Sigmoid colon (tissue), 3 donors: ENCODE data around the gene FLT1.

ENCODE experiments used
- POLR2A ChIP-seq, 2 donors: fragments of 450-650 bp; IDR thresholded peaks; one replicate each; pipeline ENCODE4 v1.6.1; 2016; ENCODE audit warnings: antibody characterized with exemption in 2 of 2, mild to moderate bottlenecking in 2 of 2, moderate library complexity in 2 of 2
- TF ChIP-seq, protein P1 (sequence below), 4 experiments: fragments of 450-650 bp in 3 of 4; fragments of 200-600 bp in 1 of 4; IDR thresholded peaks; one replicate each; pipeline ENCODE4 v1.5.1; 2016 to 2019; ENCODE audit warnings: antibody characterized with exemption in 4 of 4, mild to moderate bottlenecking in 3 of 4, moderate library complexity in 2 of 4

DNA sequence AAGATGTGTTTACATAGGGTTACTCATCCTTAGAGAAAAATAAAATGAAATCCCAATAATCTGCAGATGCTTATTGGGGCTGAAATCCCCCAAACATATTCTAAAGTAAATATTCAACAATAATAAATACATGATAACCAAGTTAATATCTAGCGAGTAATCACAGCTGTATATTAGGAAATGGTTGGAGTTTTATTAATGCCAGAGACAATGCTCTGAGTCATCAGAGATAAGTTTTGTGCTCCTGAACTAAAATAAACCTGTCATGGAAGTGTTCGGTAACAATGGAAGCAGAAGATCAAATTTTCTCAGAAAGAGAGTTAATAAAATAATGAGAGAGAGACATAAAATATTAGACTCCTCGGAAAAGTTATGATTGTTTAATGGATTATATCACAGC is 31.4 kb downstream of the FLT1 start:
- TF ChIP-seq, protein P1, sequence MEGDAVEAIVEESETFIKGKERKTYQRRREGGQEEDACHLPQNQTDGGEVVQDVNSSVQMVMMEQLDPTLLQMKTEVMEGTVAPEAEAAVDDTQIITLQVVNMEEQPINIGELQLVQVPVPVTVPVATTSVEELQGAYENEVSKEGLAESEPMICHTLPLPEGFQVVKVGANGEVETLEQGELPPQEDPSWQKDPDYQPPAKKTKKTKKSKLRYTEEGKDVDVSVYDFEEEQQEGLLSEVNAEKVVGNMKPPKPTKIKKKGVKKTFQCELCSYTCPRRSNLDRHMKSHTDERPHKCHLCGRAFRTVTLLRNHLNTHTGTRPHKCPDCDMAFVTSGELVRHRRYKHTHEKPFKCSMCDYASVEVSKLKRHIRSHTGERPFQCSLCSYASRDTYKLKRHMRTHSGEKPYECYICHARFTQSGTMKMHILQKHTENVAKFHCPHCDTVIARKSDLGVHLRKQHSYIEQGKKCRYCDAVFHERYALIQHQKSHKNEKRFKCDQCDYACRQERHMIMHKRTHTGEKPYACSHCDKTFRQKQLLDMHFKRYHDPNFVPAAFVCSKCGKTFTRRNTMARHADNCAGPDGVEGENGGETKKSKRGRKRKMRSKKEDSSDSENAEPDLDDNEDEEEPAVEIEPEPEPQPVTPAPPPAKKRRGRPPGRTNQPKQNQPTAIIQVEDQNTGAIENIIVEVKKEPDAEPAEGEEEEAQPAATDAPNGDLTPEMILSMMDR (IDR thresholded peaks at IDR 0.05) = no peak
- no peak for TF ChIP-seq POLR2A (IDR thresholded peaks at IDR 0.05)
